Skin of body (tissue), 2 donors: ENCODE results near the gene KCNIP3. TPM values are rescaled to one million over a fixed set of nuclear protein-coding genes. Genes with fewer than 3 reads are reported as not detected.
"Not testable (repeated sequence)": the region's sequence is repeated elsewhere in the genome, so short reads cannot be mapped to it uniquely, and the experiment has no call there.

Experiments used
- DNase-seq: peaks from one replicate; lab custom pipeline; 2025; lab: John Stamatoyannopoulos, UW
- total RNA-seq: library from RNA; depleted of rRNA; stranded (reverse); fragments of >200 nt; gene quantifications from one replicate; pipeline ENCODE4 v1.2.3, GENCODE V29; 2014

Gene KCNIP3
- total RNA-seq, 1 donor from 2014 or later, result 2.4 TPM

DNA sequence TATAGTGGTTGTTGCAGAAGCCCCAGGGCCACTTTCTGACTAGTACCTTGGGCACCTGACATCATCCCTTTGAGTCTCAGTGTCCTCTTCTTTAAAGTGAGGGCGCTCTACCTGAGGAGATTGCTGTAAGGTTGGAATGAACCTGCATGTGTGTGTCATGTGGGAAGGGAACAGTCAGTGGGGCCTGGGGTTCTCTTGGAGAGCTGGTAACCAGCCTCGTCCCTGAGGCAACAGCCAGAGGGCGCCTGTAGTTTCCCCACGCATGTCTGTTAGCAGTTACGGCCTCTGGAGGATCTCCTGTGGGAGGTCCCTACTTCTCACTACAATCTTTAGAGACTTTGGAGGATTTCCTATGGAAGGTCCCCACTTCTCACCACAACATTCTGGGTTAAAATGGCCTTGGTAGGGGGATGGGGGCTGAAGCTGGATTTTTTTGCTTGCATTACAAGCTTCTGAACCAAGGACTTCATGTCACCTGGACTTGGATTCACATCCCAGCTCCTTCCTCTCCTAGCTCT lies 106.1 kb downstream of the KCNIP3 start:
- not testable (repeated sequence) for DNase-seq

DNA sequence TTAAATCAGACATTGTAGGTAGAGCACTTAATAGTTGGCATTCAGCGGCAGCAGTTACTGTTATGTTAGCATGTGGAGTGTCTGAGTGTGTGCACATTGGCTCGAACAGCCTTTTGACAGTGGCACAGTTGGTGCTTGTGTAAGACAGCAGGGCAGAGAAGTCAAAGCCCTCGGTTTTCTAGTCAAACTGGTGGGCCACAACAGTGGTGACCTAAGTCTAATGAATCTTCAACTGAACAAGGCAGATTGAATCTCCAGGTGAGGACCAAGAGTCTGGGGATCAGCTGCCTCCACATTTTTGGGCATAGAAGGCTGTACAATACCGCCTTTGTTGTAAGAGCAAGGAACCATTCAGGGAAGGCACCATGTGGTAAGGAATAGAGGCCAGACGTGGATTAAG lies 106.7 kb downstream of the KCNIP3 start:
- DNase-seq, result not testable (repeated sequence)

DNA sequence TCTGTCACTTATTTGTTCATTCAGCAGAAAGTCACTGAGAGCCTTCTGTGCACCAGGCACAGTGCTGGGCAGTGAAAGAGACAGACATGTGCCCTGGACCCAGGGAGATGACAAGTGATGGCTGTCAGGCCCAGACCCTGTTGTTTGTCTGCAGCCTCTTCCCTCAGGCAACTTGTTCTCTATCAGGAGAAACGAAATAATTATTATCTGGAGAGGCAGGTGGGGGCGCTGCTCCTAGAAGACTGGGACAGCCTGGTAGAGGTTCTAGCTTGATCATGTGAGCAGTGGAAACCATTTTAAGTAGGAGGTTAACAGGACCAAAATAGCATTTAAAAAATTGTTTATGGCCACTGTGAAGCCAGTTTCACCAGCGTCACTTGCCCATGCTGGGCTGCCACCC lies 107.5 kb downstream of the KCNIP3 start:
- not testable (repeated sequence) for DNase-seq

DNA sequence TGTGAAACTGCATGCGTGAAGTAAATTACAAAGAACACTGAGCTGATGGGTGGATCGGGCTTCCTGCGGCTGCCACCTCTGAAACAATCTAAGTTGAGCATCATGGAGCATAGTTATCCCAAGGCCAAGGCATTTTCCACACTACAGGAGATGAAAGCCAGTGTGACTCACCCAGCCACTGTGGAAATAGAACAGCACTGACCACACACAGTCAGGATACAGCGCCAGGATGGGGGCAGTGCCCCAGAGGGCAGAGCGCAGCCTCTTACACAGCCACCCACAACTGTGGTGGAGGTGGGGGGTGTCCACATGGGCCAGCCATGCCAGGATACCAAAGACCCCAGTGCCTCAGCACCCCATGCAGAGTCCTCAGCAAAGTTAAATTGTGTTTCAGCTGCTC lies 114.1 kb downstream of the KCNIP3 start:
- DNase-seq, result not testable (repeated sequence)

DNA sequence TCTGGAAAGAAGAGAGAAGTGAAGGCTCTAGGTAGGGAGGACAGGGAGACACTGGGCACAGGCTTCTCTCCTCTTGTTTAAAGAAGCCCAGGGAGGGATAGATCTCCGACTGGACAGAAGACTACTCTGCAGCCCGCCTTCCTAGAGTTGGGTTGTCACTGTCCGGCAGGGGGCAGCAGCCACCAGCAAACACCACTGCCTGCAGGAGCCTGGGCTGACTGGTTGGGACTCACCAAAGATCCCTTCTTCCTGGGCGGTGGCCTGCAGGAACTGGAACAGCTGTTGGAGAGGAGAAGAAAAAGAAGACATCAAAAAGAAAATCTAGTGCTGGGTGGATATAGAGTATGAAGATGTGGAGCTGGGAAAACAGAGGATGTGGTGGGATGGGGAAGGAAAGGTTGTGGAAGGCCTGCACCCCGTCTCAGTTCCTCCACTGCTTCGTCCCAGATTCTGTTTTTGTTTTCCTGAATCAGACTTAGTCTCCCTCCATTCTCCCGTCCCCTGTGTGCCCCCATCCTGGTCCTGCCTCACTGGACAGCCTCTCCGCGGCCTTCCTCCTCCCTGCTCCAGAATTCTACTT lies 117.0 kb downstream of the KCNIP3 start:
- DNase-seq, result peak; percentile 22

DNA sequence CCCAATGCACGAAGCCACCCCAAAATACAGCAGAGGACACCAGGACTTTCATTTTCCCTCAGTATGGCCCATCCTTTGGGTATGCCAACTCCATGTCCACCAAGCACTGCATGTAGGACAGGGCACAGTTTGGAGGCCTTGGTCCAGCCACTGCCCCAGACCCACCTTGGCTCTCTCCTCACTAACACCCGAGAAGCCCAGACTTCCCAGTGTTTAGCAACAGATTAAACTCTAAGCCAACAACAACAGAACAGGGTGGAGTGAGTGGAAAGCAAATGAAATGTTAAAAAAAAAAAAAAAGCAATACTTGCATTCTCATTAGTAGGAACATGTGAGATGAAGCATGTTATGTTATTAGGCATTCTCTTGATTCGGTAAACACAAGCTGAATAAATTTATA lies 118.0 kb downstream of the KCNIP3 start:
- DNase-seq, result not testable (repeated sequence)

DNA sequence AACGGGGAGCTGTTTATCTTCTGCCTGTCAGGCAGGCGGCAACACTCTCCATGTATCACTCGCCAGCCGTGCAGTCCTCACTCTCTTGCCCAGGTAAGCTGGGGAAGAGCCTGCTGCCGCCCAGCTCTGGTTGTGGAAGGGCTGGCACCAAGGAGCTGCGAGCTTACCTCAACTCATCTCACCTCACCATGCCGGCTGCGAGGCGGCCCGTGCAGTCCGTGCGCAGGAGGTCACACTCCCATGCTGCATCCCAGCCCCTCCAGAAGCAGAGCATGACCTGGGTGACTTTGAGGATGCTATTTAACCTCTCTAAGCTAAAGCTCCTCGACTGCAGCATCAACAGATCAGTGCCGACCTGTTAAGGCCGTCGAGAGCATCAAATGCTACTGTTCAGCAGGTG lies 118.4 kb downstream of the KCNIP3 start:
- not testable (repeated sequence) for DNase-seq

DNA sequence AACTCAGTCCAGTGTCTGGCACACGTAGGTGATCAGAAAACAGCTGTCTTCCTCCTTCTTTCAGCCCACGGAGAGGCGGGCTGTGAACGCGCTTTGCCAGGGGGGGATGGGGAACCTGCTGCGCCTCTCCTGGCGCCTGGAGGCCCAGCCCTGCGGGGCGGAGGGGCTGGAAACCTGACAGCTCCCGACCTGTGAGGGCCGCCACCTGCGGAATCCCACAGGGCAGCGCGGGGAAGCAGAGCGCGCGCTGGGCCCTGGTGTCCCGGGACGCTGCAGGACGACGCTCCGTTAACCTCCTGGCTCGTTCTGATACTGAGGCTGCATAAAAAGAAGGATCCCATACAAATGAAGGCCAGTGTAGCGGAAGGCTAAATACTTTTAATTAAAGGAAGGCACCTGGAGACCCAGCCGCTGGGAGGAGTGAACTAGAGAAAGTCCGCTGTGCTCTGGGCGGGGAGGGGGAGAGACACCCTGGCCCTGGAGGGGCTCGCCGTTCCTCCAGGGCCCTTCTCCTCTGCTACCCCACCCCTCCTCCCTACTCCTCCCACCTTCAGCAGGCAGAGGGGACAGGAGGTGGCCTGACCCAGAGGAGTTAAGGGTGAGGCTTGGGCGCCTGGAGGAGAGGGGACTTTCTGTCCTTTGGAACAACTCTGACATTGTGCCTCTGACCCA lies 130.2 kb downstream of the KCNIP3 start:
- DNase-seq, result not testable (repeated sequence)

DNA sequence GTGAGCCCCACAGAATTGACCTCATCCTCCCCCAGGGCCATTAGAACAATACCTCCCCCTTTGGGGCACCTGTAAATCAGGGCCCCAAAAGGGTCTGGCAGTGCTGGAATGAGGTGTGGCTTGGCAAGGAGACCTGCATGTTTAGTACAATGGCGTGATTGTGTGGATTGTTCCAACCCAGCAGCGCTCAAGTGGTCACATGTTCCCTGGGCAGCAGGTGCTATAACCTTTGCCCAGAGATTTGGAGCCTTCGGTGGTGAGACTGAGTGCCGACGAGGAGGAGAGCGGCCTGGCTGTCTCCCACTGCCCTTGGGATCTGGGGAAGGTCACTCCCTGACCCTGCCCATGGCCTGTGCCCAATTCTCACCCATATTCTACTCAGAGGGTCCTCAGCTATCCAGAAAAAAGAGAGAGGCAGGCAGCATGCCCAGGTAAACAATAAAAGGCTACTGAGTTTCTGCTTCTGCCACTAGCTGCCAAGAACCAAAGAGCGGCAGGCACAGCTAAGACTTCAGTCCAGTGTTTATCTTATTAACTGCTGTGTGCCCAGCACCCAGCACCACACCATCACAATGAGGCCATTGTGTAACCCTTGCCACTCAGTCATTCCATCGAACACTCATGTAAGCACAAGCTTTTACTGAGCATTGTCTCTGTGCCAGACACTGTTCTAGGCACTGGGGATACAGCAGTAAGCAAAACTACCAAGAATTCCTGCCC lies 132.8 kb downstream of the KCNIP3 start:
- DNase-seq, result not testable (repeated sequence)

DNA sequence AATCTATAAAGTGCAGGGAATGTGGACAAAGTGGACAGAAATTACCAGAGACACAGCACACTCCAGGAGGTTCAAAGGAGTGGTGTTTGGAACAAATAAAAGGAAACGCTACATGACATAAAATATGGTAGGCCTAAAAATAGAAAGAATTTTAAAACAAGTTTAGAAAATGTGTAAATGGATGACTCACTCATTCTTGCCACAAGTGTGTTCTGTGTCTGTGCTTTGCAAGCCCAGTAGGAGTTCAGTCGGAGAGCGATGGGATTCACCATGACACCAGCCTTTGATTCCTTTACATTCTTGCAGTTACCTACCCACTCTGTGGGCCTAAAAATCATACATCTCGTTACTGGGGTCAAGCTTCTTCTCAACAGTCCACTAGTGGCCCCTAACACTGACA lies 136.2 kb downstream of the KCNIP3 start:
- not testable (repeated sequence) for DNase-seq

DNA sequence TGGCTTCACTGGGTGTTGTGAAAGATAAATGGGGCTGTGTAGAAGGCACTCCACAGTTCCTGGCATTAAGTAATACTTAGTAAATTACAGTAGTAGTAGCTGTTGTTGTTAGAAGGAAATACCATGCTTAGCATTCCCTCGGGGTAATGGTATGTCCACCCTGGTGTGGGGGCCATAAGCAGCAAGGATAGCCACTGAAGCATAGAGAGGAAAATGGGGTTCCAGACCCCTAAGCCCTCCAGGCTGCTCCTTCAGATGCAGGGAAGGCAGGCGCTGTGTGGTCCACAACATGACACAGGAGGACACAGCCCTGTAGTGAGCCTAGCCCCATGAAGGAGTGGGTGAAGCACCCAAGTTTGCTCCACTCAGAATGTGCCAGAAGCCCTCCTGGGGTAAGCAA lies 136.8 kb downstream of the KCNIP3 start:
- DNase-seq, result not testable (repeated sequence)

DNA sequence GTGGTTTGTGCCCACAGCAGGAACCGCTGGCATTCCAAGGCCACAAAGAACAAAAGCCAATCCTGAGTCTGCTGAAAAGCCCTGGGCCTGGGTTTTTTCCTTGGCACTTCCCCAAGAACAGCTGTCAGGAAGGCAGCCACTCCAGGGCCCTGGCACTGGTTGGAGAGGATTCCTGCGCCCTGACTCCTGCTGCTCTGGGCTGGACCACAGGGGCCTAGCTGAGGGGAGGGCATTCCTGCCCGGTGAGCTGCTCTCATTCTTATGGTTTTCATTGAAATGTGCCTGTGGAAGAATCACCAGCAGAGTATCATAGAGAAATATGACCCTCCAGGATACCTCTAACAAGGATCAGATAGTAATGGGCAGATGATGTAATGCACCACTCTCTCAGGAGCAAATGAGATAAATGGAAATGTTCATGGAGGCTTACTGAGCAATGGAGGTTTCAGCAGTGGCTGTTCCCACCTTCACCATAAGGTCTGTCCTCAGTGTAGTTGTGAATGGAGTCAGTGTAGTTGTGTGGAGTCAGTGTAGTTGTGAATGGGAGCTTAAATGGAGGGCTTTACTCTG lies 137.4 kb downstream of the KCNIP3 start:
- DNase-seq, result not testable (repeated sequence)

DNA sequence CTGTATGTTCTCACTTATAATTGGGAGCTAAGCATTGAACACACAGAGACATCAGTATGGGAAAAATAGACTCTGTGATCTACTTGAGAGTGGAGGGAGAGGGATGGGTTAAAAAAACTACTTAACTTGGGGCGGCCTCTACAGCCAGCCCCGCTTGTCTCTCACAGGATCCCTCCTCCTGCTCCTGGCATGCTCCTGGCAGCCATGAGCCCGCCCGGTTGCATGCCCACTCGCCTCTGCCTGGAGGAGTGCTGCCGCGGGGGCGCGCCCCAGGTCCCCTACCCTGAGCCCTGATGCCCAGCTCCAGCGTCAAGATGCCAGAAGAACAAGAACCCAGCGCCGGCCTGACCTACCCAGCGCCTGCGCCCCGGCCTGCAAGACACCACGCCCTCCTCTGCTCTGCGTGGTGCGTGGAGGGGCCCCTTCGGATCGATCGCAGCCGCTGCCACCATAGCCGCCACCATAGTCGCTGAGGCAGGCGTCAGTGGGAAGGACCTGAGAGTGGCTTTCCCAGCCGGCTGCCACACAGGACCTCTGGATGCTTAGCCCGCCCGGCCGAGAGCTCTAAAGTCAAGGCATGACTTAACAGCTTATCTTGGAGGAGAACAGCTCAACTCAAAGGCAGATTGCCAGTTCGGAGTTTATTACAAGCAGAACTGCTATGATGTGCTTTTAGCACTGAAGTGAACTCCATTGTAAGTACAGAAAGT lies 138.2 kb downstream of the KCNIP3 start:
- not testable (repeated sequence) for DNase-seq

Other genes with a start within 250 kb of the KCNIP3 start
- gene MRPS5, start 175.5 kb upstream of the KCNIP3 start, total RNA-seq, result 52.0 TPM
- 25.1 TPM for gene ZNF514, start 137.5 kb upstream of the KCNIP3 start, total RNA-seq
- gene ZNF2, start 131.5 kb upstream of the KCNIP3 start, total RNA-seq, result 4.1 TPM
- 5.8 TPM for gene ZNF892, start 89.8 kb upstream of the KCNIP3 start, total RNA-seq
- 9.4 TPM for gene PROM2, start 22.9 kb upstream of the KCNIP3 start, total RNA-seq
- 14.1 TPM for gene FAHD2A, start 105.4 kb downstream of the KCNIP3 start, total RNA-seq
- not detected for gene TRIM43B, start 187.4 kb downstream of the KCNIP3 start, total RNA-seq